ELF-1 (cell line): ENCODE results near the gene NDUFS7.
A peak's percentile ranks its signal among the peaks of the same experiment; 100 is the strongest.

ENCODE experiments used
- DNase-seq: peaks from one replicate; pipeline ENCODE4 v3.0.0-alpha.2; 2016; ENCODE audit warnings: low read depth, low spot score

Gene NDUFS7

DNA sequence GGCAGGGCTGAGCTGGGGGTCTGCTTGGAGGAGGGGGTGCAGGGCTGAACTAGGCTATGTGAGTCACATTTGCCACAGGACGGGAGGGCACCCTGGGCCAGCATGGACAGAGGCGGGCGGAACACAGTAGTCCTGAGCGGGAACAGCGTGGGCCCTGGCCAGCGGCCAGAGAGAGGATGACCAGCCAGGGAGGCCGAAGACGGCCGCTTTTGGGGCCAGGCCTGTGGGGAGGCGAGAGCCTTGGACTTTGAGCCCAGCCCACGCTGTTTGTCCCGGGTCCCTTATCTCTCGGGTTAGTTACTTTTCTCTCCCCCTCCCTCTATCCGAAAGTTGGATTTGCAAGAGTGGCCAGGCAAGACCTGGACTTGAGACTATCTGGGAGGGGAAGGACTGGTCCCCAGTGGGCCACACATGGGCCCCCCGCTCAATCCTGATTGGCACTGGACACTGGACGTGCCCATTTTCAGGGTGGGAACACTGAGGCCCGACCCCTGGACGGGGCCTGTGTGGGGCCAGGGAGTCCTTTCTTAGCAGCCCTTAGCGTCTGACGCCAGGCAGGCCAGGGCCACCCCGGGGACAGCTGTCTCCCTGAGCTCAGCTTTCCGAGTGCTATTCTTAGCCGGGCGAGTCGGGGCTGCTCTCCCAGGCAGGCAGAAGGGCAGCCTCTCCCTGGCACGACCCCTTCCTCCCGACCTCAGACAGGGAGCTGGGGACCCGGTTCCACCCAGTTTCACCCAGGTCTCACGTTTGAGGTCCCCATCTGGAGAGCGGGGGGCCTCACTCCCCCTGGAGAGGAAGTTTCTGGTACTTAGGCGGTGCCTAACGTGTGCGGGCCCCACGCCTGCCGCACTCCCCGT is 16.8 kb downstream of the NDUFS7 start:
- no peak for DNase-seq

GRCh38 chr19:1401138-1401888 is 17.6 kb downstream of the NDUFS7 start, which contains the start of gene GAMT:
Gene GAMT (minus strand): TSS chr19:1401542. CDS start chr19:1401476, 66 bp downstream.
- DNase-seq: no peak

GRCh38 chr19:1401889-1402217 is 18.1 kb downstream of the NDUFS7 start:
- DNase-seq: no peak

DNA sequence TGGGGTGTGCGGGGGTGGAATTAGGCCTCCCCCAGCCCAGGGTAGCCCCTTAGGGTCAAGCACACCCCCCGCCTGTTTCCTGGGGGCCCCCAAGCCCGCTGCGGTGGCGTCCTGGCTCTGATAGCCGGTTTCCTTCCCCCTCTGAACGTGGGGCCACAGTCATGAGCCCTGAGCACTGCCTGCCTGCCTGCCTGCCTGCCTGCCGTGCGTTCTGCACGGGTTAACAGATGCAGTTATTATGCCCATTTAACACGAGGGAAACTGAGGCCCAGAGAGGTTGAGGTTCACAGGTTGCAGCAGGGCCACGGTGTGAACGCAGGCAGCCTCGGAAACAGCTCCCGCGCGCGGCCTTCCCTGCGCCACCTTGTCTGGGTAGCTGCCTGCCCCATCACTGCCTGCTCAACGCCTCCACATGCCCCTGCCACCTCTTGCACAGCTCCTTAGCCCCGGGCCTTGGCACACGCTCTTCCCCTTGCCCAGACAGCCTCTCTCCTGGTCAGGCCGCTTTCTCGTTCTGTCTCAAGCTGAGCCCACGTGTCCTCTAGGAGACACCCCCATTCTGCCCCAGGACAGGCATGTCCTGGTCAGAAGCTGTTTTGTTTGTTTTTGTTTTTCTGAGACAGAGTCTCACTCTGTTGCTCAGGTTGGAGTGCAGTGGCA is 18.8 kb downstream of the NDUFS7 start:
- DNase-seq: no peak

GRCh38 chr19:1406774-1407527 is 23.2 kb downstream of the NDUFS7 start:
- peak; percentile 99 for DNase-seq

DNA sequence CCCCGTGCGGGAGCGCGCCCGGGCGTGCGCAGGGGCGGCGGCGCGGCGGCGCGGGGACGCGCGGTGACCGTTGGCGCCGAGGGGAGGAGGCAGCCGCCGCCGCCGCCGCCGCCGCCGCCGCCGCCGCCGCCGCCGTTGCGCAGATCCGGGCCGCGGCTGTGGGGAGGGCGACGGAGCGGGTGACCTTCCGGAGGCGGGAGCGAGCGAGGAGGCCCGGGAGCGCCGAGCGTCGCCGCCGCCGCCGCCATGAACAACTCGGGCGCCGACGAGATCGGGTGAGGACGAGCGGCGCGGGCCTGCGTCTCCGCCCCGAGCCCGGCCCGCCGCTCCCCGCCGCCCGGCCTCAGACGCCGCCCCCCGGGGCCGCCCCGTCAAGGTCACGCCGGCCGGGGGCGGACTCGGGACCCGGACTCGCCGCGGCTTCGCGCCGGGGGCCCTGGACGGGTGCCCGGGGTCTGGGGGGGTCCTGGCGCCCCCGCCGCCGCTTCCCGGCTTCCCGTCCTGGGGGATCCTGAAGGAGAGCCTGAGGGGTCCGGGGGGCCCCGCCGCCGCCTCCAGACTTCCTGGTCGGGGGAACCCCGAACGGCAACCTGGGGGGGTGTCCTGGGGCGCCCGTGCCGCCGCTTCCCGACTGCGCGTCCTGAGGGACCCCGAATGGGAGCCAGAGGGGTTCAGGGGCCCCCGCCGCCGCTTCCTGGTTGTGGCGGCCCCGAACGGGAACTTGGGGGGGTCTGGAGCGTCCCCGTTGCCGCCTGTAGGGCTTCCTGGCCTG is 24.0 kb downstream of the NDUFS7 start, which contains the start of gene DAZAP1:
TSS of gene DAZAP1 (plus strand) at position 59 of the 772 bp plus-strand sequence. CDS start at position 247, 188 bp downstream.
- no peak for DNase-seq

DNA sequence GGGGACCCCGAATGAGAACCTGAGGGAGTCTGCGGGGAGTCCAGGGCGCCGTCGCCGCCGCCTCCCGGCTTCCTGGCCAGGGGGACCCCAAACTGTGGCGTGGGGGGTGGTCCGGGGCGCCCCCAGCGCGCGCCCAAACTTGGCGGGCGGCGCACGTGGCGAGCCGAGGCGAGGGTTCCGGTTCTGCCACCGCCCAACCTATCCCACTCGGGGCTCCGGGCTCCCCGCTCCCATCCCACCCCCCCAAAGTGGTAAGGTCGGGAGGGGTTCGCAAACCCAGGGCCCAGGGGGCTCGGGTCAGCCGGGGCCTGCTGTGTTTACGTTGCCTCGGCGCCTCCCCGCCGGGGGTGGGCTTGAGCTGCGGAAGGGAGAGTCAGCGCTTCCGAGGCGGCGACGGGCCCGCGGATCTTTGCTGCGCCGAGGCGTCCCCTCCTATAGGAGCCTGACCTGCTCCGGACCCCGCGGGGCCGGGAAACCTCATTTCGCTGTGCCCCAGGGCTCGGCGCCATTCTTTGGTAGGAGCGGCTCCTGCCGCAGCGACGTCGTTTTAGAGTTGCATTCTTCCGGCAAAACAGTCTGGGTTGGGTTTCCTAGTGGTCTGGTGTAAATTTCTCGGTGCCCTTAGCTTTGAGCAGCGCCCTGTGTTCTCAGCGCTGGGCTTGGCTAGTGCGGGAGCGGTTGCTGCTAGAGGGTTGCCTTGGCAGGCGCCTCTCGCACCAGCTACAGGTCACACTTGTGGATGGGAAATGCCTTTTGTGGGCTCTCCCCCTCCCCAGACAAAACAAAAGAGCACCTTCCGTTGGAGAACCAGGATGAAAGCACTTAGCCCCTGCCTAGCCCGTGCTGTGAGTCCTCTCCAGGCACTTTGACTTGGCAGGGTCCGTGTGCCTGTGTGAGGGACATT is 24.8 kb downstream of the NDUFS7 start:
- DNase-seq: peak; percentile 74

DNA sequence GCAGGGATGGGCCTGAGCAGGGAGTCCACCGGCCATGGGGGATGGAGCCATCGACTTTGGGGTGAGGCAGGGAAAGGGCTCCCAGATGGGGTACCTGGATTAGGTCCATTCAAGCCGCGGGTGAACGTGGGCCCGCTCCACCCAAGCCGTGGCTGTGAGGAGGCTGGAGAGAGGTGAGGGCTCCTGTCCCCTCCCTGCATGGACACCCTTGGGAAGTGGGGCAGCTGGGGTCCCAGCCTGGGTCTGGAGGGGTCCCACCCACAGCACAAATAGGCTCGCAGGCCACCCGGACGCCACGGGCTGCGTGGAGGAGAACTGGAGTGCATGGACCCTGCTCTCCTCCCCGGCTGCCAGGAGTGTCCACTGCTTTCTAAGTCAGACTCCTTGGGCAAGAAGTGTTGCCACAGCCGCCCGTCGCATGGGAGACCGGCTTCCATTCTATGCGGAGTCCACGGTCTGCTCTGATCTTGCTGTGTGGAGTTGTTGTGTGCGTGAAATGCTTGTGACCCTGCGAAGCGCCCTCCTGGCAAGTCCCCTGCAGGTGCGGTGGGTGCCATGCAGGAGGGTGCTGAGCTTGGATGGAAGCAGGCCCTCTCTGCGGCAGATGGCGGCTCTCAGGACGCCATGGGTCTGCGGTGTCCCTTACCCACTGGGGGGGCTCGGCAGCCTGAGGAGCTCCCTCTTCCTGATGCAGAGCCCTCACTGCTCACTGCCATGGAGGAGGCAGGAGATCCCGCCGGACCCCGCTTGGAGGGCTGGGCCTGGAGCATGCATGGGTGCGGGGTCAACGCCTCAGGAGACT is 25.7 kb downstream of the NDUFS7 start:
- no peak for DNase-seq

- no peak for DNase-seq
Observed at GRCh38 chr19:1410136-1410786, 26.6 kb downstream of the NDUFS7 start.

GRCh38 chr19:1410789-1411188 is 27.1 kb downstream of the NDUFS7 start:
- DNase-seq: no peak

DNA sequence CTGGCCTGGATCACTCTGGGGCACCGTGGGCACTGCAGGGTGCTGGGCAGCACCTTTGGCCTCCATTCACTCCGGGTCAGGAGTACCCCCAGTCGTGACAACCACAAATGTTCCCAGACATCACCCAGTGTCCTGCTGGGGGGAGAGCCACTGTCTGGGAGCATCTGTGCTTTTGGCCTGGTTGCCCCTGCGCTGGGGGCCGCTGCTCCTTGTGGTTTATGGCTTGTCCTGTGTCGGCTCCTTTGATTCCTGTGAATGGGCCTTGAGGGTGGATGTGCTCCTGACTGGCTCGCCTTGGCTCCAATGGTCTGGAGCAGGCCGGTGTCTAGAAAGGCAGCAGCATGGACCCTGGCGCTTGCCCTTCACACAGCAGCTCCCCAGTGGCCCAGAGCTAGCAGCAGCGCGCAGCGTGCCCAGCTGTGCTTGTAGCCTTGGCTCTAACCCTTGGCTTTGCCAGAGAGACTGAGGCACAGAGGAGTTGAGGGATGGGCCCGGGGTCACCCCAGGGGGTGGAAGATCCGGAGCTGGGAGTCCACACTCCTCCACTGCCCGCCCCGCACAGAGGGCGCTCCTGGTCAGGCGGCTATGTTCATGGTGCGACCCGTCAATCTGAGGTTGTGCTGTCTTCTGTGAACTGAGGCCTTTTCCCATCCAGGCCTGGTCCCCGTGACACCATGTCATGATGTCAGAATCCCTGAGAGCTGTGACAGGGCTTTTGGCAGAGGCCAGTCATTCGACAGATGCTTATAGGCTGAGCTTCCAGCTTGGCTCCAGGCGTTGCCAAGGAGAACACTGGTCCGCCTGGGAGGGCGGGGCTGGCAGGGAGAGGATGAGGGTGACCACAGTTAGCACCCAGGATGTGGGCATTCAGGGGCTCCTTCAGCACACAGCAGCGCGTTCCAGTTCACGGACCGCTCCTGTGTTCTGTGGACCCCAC is 27.8 kb downstream of the NDUFS7 start:
- no peak for DNase-seq

DNA sequence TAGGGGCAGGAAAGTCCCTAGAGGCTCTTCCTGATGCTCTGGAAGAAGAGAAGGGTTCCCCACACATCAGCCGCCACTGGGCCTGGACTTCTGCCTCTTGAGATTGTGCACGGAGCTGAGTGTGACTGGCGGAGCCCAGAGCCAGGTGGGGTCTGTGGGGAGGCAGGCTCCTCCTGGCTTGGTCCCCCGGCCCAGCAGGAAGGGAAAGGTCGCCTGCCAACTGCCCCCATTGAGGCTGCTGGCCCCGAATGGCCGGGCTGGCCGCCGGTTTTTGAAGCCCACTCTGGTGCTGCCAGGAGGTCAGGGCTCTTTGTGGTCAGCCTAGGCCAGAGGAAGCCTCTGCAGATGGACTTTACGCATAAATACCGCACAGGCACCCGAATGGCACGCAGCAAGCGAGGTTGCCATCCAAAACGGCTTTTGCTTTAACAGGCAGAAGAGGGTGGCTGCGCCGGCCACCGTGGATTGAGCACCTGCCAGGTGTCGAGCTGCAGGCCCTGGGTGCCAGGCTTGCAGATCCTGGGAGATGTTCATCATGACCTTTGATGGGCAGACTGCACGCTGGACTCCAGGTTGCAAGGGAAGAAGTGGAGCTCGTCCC is 28.7 kb downstream of the NDUFS7 start:
- no peak for DNase-seq

DNA sequence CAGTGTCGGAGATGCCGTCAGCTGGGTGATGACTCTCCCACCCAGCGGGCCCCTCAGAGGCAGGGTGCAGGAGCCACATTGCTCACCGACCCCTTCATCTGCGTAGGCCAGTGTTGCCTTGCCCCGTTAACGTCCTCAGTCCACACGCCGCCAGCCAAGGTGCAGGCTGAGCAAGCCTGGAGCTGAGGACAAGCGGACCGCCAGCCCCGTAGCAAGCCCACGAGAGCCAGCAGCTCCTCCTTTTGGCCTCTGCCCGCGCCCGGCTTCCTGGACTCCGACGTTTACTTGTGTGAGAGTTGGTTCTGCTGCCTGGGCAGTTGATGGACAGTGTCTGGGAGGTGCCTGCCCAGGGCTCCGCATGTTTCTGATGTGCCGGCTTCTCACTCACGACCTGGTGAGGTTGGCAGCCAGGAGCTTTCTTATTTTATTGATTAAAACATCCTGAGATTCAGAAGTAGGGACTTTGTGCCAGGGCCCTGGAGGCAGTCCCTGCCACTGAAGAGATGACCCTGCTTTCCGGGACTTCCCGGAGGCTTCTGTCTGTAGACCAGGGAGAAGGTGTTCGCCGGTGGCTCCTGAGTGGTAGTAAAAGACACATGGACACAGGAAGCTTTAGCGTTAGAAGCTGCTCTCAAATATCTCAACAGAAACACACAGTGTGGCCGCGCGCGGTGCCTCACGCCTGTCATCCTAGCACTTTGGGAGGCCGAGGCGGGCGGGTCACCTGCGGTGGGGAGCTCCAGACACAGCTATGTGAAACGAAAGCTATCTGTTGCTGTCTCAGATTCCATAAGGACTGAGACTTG is 29.5 kb downstream of the NDUFS7 start:
- DNase-seq: no peak

- DNase-seq: no peak
Observed at GRCh38 chr19:1416014-1416841, 32.5 kb downstream of the NDUFS7 start.

GRCh38 chr19:1417145-1417544 is 33.4 kb downstream of the NDUFS7 start:
- no peak for DNase-seq
